GM12801 (cell line): ENCODE results near the gene SRRM3.

Experiments used
- TF ChIP-seq, protein P1 (sequence below): IDR thresholded peaks from one replicate; pipeline ENCODE4 v1.5.1; 2011; ENCODE audit warnings: control low read depth; ENCODE audit not compliant: insufficient read length; ENCODE audit errors: extremely low read depth

Gene SRRM3

GRCh38 chr7:76281706-76282343 lies 80.1 kb downstream of the SRRM3 start:
- TF ChIP-seq, protein P1, sequence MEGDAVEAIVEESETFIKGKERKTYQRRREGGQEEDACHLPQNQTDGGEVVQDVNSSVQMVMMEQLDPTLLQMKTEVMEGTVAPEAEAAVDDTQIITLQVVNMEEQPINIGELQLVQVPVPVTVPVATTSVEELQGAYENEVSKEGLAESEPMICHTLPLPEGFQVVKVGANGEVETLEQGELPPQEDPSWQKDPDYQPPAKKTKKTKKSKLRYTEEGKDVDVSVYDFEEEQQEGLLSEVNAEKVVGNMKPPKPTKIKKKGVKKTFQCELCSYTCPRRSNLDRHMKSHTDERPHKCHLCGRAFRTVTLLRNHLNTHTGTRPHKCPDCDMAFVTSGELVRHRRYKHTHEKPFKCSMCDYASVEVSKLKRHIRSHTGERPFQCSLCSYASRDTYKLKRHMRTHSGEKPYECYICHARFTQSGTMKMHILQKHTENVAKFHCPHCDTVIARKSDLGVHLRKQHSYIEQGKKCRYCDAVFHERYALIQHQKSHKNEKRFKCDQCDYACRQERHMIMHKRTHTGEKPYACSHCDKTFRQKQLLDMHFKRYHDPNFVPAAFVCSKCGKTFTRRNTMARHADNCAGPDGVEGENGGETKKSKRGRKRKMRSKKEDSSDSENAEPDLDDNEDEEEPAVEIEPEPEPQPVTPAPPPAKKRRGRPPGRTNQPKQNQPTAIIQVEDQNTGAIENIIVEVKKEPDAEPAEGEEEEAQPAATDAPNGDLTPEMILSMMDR: no peak

DNA sequence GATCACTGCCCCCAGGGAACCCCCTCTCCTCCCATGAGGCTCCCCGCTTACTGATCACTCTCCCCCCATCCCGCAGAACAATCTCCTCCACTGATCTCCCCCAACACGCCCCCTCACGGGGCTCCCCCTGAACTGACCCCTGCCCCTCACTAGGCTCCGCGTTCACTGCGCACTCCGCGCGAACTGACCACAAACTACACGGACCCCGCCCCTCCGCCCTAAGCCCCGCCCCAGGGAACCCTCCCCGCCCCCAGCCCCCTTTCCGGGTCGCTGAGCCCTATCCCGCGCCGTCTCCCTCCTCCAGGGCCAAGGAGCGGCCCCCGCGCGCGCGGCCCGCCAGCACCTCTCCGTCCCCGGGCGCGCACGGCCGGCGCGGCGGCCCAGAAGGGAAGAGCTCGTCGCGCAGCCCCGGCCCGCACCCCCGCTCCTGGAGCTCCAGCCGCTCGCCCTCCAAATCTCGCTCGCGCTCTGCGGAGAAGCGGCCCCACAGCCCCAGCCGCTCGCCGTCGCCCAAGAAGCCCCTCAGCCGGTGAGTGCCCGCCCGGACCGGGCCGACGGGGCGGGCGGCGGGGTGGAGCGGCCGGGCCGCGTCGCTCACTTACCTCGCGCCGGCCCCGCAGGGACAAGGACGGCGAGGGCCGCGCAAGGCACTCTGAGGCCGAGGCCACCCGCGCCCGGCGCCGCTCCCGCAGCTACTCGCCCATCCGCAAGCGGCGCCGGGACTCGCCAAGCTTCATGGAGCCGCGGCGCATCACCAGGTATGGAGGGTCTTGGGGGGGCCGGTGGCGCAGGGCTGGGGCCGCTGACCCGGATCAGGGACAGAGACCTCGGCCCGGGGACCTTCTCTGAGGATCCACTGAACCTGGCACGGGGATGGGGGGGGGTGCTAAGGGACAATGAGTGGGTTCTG lies 80.9 kb downstream of the SRRM3 start:
- TF ChIP-seq, protein P1: no peak

DNA sequence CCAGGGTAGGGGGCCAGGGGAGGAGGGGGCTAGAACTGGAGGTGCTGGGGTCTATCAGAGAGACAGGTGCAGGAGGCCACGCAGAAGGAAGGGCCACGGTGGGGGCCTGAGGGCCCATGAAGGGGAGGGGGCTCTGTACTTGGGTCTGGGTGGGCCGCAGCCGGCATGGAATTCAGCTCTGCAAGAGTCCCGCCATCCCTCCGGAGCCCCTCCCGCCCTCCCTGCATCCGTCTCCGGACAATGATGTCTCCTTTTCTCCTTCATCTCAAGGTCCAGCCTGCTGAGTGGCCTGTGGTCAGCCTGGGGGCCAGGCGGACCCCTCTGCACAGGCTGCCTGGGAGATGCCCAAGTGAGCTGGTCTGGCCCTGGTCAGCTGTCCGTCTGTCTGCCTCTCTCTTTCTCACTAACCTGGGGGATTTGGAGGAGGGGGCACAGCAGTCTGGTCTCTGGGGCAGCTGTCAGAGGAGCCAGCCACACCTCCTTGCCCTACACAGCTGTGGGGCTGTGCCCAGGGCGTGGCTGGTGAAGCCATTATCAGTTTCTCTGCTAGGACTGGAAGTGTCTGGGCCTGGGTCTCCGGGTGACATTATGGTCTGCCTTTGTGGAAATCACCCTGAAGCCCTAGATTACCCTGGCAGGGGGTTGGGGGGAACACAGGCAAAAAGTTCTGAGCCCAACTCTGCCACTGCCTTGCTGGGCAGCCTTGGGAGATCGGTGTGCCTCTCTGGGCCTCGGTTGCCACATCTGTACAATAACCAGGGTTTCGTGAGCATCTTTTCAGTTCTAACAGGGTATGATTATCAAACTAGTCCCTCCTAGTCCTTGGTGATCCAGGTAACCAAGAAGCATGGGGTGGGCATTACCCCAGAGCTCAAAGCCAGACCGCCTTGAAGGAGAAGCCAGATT lies 81.8 kb downstream of the SRRM3 start:
- TF ChIP-seq, protein P1: no peak

GRCh38 chr7:76285604-76286374 lies 84.1 kb downstream of the SRRM3 start:
- TF ChIP-seq, protein P1: no peak

- TF ChIP-seq, protein P1: no peak
These were observed 85.2 kb downstream of the SRRM3 start for GRCh38 chr7:76286842-76287403.

- TF ChIP-seq, protein P1: peak; percentile 60
These were observed 89.9 kb downstream of the SRRM3 start for GRCh38 chr7:76291351-76292212.
